Measurements from ENCODE around the gene KCNK5.

Gene KCNK5

DNA sequence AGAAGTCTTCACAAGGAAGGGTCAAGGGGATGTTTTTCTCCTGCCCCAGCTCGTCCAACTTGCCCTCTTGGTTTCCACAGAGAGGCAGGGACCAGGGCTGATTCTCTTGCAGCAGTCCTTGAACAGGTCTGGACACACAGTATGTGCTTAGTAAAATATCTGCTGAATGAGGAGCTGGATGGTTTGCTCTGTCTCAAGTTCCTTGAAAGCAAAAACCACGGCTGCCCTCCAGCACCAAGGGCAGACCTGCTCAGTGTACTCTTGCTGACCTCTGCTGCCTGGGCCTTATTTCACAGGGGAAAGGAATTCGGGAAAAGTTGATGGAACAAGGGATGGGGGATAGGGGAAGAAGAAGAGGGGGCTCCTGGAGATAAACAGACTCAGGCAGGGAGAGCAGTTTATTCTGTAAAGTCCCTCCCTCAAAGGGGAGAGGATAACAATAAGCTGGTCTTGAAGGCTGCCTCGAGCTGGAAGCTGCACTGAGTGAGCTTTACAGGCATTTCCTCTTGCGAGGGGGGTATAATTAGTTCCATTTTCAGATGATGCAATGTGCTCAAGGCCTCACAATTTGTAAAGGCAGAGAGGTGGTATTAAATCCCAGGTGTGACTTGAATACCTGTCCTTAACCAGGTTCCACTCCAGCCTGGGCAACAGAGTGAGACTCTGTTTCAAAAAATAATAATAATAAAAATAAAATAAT lies 10.3 kb downstream of the KCNK5 start:
- Mint-ChIP-seq H3K9me3 (peaks cover 2% of the 10 kb centered on the region), H3K36me3 (ENCODE audit: low read depth) (peaks cover 15% of the 10 kb centered on the region), H3K4me1 (peaks cover 56% of the 10 kb centered on the region), H3K27ac (peak overlapping the region; percentile 28 to 44 (median 40)), H3K27me3 (ENCODE audit: low read depth) (no peaks in the 10 kb centered on the region), H3K4me3 (no peak overlapping the region)
- TF ChIP-seq, protein P1, sequence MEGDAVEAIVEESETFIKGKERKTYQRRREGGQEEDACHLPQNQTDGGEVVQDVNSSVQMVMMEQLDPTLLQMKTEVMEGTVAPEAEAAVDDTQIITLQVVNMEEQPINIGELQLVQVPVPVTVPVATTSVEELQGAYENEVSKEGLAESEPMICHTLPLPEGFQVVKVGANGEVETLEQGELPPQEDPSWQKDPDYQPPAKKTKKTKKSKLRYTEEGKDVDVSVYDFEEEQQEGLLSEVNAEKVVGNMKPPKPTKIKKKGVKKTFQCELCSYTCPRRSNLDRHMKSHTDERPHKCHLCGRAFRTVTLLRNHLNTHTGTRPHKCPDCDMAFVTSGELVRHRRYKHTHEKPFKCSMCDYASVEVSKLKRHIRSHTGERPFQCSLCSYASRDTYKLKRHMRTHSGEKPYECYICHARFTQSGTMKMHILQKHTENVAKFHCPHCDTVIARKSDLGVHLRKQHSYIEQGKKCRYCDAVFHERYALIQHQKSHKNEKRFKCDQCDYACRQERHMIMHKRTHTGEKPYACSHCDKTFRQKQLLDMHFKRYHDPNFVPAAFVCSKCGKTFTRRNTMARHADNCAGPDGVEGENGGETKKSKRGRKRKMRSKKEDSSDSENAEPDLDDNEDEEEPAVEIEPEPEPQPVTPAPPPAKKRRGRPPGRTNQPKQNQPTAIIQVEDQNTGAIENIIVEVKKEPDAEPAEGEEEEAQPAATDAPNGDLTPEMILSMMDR (IDR thresholded peaks at IDR 0.05; ENCODE audit: unreplicated experiment in 3 of 3): no peak

DNA sequence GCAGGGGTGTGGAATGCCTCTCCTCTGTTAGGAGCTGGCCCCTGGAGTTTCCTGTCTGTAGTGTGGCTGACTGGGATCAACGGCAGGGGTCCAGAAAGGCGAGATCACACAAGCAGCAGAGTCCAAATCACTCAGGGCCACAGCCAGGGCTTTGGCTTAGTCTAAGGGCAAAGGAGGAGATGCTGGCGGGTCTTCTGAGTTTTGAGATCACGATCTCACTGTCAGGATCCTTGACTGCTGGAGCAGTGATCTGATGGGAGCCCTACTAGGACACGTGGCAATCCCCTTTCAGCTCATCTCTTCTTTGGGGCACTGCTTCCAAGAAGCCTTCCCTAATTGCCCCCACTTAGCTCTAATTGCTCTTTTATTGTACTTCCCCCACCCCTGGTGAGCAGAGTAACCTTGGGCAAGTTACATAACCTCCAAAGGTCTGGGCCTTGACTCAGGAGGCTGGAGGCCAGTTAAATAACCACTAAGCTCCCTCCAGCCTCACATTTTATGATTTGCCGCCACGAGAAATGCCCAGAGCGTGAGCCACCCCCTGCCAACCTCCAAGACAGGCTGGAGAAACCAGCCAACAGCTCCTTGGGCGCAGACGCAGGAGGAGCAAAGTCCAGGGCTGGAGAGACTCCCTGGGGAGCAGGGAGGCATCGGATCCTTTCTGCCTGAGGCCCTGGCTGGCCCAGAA lies 12.0 kb downstream of the KCNK5 start:
- no peaks in the 10 kb centered on the region for H3K36me3 Mint-ChIP-seq (ENCODE audit: low read depth)
- H3K27me3 Mint-ChIP-seq (ENCODE audit: low read depth): no peaks in the 10 kb centered on the region
- peaks cover 57% of the 10 kb centered on the region for H3K4me1 Mint-ChIP-seq
- H3K27ac Mint-ChIP-seq: peak overlapping the region; percentile 68 to 70 (median 69)
- TF ChIP-seq, protein P1 (IDR thresholded peaks at IDR 0.05; ENCODE audit: unreplicated experiment in 3 of 3): no peak
- H3K9me3 Mint-ChIP-seq: no peaks in the 10 kb centered on the region
- H3K4me3 Mint-ChIP-seq: no peak overlapping the region

DNA sequence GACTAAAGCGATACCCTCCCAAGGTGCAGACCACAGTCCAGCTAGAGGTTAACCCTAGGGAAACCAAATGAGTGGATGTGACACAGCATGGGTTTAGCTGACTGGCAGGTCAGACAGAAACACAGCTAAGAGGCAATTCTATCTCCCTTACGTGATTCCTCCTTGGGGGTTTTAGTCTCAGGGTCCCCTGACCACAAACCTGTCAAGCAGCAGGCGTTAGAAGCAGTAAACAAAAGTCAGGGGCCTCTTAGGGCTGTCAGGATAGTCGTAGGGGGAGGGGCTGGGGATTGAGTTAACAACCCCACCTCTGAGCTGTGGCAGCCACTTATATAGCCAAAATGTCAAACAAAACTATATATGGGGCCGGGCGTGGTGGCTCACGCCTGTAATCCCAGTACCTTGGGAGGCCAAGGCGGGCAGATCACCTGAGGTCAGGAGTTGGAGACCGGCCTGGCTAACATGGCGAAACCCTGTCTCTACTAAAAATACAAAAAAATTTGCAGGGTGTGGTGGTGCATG lies 13.6 kb downstream of the KCNK5 start:
- H3K9me3 Mint-ChIP-seq: no peaks in the 10 kb centered on the region
- no peaks in the 10 kb centered on the region for H3K27me3 Mint-ChIP-seq (ENCODE audit: low read depth)
- no peaks in the 10 kb centered on the region for H3K36me3 Mint-ChIP-seq (ENCODE audit: low read depth)
- H3K4me3 Mint-ChIP-seq: no peak overlapping the region
- peaks cover 55% of the 10 kb centered on the region for H3K4me1 Mint-ChIP-seq
- TF ChIP-seq, protein P1 (IDR thresholded peaks at IDR 0.05; ENCODE audit: unreplicated experiment in 3 of 3): no peak
- H3K27ac Mint-ChIP-seq: peak overlapping the region; percentile 94 to 97 (median 95)

DNA sequence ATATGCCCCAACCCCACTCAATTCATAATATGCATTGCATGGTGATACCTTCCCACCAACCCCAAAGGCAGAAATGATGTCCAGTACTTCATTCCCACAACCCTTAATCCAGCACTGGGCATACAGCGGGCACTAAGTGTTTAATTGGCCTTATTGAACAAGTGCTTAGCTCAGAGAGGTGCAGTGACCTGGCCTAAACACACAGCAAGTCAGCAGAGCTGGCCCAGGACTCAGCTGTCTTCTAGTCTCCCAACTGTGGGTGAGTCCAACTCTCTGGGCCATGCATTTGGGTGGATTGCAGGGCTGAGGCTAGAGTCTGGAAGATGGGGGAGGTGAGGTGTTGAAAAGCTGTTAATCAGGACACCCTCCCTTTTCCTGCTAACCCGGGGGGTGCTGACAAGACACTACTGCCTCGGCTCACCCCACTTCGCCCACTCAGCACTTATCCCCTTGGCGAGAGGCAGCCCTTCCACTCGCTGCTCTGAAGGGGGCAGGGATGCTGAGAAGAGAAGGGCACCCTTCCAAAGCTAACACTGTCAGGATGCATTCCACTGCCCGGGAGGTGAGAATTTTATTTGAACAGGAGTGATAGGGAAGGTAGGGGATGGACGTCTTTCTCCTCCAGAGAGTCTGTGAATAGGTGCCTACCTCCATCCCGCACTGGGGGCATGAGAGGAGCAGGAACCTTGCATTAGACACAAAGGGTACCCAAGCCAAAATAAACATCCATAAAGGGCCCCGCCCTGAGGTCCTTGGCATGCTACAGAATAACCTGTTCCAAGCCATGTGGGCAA lies 14.2 kb downstream of the KCNK5 start:
- no peaks in the 10 kb centered on the region for H3K36me3 Mint-ChIP-seq (ENCODE audit: low read depth)
- peaks cover 57% of the 10 kb centered on the region for H3K4me1 Mint-ChIP-seq
- no peaks in the 10 kb centered on the region for H3K27me3 Mint-ChIP-seq (ENCODE audit: low read depth)
- peaks cover 2% of the 10 kb centered on the region for H3K9me3 Mint-ChIP-seq
- peak overlapping the region in 1 of 3 experiments; percentile 2 for H3K4me3 Mint-ChIP-seq
- peak overlapping the region; percentile 94 to 97 (median 95) for H3K27ac Mint-ChIP-seq
- TF ChIP-seq, protein P1 (IDR thresholded peaks at IDR 0.05; ENCODE audit: unreplicated experiment in 3 of 3): no peak

DNA sequence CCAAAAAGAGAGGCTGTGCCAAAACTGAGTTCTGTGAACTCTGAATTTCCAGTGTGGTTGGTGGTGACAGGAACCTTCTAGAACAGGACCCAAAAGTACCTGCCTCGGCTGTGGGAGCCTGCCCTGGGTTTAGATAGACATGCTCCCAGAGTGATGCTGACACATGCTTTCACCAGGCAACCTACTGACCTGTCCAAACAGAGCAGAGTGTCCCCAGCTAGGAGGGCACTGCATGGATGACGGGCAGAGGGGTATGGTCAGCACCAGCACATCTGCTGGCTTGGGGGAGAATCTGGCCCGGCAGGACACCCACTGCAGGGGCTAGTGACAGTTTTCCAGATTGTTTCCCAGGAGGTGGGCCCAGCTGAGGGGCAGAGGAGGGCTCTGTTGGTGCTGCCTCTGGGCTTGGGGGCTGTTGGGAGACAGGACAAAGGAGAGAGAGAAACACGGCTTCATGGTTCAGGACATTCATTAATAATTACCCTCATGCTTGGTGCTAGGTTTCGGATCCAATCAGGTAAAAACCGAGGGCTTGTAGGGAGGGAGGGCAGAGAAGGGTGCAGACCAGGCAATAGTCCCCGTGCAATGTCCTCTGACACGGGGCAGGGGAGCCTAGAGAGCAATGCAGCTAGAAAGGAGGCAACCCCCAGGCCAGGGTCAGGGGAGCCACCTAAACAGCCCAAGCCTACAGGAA lies 15.0 kb downstream of the KCNK5 start:
- Mint-ChIP-seq H3K36me3 (ENCODE audit: low read depth) (no peaks in the 10 kb centered on the region), H3K4me1 (peaks cover 58% of the 10 kb centered on the region), H3K27me3 (ENCODE audit: low read depth) (no peaks in the 10 kb centered on the region), H3K9me3 (peaks cover 2% of the 10 kb centered on the region), H3K4me3 (peak overlapping the region in 2 of 3 experiments; percentile 2 to 19), H3K27ac (peak overlapping the region; percentile 94 to 97 (median 95))
- TF ChIP-seq, protein P1 (IDR thresholded peaks at IDR 0.05; ENCODE audit: unreplicated experiment in 3 of 3): no peak
